Activated CD4-positive, CD25-positive, alpha-beta regulatory T cell treated with anti-CD3 and anti-CD28 coated beads, Interleukin-2, amount 50 U/mL, for 16 hours (primary cell): ENCODE results near the gene ATP5MC3.

Experiments
- DNase-seq: peaks from one replicate; pipeline ENCODE4 v3.0.0-alpha.2; 2020; ENCODE audit warnings: low read depth, low spot score

ATP5MC3 gene

DNA sequence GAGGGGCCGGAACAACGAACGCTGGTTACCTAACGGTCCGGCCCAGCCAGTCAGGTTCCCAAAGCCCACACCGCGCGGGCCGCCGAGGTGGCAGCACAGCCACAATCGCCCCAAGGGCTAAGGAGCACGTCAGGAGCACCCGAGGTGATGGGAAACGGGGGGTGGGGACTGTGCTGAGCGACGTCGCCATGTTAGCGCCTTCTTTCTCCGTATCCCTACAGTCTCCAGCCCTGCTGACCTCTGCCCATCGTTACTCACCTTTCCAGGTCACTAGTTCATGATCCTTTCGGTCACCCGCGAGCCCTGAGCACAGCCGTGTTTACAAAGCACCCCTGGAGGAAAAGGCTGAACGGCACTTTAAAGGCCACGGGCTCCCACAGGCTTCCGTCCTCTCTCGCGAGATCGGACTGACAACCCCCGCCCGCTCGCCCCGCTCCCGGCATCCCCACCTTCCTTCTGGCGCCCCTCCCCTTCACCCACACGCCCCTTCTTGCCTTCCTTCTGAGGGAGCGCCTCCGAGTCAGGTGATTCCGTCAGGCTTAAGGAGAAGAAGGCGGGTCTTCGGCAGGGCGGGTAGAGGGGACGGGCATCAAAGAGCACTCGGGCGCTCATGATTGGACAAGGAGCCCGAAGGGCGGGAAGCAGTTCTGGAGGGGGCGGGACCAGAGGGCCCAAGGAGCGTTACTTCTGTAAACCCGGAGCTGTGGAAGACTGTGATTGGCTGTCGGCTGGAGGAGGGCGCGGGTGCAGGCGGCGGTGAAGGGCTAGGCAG is 13.5 kb downstream of the ATP5MC3 start, which contains the start of gene ATF2:
TSS of gene ATF2 (minus strand) at position 412 of the 772 bp plus-strand sequence. CDS start 31,760 bp downstream, outside the sequence.
- DNase-seq = peak; percentile 96

DNA sequence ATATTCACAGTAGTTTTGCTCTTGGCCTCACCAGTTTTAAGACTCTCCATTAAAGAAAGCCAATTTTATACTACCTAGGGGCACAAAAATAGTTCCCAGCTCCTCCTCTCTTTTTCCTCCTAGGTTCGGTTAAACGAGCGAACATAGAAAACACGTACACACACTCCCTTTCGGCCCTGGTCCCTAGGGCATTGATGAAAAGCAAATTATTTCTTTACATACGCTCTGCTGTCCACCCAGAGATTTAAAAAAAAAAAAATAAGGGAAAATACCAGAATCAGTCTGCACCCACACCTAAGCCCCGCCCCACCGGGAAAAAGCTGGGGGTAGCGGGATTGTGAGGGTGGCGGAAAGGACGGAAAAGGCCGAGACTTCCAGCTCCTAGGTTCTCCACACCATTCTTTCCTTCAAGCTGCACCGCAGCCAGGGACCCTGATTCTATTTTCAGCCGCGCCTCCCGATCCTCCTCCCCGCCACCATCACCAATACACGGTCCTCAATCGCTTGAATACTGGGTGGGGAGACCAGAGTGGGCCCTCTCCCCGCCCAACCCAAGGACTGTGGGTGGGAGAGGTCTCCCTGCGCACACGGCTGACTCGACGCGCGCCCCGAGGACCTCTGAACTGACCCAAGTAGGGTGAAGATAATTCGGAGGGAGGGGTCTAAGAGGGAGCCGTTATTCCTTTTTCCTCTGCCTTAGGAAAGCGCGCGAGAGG is 14.3 kb downstream of the ATP5MC3 start:
- no peak for DNase-seq

DNA sequence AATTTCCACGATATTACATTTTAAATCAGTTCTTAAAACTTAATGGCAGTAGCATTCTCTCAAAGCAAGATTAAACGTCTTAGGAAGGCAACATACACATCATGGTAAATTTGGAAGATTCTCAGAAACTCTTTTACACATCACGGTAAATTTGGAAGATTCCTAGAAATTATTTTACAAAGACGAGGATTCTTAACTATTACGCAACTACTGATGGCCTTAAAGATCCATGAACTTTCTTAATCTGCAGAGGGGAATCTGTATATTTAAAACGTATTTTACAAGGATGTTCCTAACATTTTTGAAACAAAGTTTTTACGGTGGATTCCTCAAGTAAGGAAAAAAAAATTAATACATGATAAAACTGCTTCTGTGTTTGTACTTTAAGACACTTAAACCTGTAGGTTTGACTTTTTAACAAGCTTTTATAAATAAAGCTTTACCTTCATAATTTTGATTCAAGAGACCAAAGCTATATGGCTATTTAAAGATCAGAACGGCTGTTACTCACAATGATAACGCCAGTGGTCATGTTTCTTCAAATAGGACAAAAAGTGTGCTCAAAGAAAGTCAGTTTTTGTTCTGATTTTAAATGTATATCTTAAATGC is 15.2 kb downstream of the ATP5MC3 start:
- DNase-seq = no peak

DNA sequence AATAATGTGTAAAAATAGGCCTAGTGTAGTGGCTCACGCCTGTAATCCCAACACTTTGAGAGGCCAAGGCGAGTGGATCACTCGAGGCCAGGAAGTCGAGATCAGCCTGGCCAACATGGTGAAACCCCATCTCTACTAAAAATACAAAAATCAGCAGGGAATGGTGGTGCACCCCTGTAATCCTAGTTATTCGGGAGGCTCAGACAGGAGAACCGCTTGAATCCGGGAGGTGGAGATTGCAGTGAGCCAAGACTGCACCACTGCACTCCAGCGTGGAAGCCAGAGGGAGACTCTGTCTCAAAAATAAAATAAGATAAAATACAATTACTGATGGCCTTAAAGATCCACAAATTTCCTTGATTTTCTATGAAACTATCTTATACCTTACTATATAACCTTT is 17.3 kb downstream of the ATP5MC3 start:
- DNase-seq = no peak

DNA sequence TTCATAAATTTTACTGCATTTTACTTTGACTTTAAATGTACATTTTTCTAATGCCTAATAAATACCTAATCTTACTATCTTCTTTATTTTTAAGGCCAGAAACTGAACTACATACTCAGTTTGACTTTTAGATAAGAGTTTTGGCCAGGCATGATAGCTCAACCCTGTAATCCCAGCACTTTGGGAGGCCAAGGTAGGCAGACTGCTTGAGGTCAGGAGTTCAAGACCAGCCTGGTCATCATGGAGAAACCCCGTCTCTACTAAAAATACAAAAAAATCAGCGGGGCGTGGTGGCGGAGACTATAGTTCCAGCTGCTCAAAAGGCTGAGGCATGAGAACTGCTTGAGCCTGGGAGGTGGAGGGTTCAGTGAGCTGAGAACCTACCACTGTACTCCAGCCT is 22.6 kb downstream of the ATP5MC3 start:
- no peak for DNase-seq

DNA sequence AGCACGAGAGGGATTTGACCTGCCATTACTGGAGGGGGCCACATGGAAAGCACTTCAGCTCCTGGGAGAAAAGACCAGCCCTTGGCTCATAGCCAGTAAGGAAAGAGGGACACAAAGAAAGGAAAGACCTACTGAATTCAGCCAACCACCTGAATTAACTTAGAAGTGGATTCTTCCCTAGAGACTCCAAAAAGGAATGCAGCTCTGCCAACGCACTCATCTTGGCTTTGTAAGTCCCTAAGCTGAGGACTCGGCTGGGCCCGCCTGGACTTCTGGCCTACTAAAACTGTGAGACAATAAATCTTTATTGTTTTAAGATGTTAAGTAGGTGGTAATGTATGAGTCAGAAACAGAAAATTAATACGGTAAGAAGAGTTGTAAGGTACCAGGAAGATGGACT is 25.0 kb downstream of the ATP5MC3 start:
- DNase-seq = no peak

DNA sequence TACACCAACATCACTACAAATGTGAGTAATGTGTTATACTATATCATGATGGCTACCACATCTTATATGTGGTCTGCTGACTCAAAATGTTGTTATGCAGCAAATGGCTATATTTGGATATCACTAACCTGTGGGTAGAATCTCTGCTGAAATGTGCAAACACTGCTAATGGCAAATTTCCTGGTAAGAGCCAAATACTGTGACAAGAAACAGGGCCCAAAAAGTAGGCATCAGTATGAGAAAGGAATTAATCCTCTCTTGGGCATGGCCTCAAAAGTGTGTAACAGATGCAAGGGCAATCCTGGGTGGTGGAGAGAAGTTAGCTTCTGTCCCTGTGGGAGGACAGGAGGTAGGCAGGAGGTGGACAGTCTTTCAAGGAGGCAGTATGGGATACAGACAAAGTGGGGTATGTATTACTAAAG is 26.8 kb downstream of the ATP5MC3 start:
- DNase-seq = no peak

DNA sequence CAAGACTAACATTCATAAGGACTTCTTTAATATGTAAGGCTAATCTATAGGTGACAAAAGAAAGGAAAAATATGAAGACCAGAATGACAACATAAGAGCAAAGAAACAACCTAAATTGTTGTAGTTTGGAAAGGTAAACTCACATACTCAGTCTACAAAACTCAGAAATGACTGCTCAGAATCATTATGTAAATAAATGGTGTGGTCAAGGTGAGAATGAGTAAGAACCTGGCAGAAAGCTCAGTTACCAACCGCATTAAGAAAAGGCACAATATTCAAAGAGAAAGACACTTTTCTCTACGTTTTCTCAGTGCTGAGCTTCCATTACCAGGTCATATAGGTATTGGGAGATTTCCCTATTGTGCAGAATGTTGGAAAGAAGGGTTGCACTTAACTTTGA is 29.3 kb downstream of the ATP5MC3 start:
- no peak for DNase-seq

DNA sequence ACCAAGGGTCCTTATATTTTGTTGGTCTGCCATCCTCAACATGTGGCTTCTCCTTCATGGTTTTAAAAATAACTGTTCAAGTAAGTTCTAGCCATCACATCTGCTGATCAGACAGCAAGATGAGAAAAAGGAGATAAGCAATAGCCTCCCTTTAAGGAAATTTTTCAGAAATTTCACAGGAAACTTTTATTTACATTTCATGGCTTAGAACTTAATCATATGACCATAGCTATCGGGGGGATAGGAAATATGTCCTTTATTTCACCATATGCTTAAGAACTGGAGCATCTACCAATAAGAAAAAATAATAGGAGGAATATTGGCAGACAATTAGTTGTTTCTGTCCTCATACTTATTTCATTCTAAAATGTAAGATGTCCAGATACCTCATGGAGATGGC is 29.7 kb downstream of the ATP5MC3 start:
- no peak for DNase-seq

DNA sequence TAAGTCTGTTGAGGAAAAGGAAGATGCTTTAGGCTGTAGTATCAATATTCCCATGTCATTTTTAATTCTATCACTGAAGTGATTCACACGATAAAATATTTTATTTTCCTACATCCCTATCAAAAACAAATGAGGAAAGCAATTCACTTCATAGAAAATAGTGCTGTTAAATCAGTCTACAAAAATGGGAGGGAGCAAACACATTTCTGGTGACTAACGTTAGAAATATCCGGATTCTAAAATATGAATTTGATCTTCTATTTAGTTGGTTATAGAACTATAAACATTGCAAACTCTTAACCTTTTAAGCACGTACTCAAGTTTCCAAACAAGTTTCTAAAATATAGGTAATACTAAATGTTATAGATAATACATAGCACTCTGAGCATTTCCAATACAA is 34.3 kb downstream of the ATP5MC3 start:
- no peak for DNase-seq

DNA sequence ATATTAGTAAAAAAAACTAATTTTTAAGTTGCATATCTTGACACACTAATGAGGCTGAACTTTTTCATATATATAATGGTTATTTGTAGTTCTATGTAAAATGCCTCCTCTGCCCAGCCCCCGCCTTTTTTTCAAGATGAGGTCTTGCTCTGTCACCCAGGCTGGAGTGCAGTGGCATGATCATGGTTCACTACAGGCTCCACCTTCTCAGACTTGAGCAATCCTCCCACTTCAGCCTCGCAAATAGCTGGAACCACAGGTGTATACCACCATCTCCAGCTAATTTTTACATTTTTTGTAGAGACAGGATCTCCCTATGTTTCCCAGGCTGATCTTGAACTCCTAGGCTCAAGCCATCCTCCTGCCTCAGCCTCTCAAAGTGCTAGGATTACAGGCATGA is 37.8 kb downstream of the ATP5MC3 start:
- no peak for DNase-seq

DNA sequence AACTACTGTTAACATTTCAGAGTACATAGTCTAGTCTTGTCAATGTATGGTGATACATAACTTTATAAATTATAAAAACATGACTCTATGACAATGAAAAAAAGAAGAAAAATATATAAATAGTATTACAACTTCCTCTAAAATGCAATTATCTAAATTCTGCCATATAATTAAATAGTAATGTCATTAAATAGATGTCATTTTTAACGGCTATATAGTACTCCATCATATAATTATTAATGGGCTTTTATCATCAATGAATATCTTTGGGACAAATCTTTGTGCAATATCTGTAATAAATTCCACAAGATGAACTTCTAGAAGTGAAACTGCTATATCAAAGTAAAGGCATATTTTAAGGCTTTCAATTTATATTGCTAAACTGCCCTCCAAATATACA is 38.3 kb downstream of the ATP5MC3 start:
- no peak for DNase-seq

DNA sequence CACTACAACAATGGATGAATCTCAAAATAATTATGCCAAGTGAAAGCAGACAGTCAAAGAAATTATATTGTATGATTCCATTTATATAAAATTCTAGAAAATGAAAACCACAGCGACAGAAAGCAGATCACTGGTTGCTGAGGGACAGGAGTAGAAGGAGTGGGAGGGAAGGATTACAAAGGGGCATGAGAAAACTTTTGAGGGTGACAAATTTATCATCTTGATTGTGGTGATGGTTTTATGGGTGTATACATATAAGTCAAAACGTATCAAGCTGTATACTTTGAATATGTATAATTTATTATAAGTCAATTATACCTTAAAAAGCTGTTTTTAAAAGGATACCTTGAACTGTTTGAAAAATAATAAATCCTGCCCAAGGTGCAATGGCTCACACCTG is 41.2 kb downstream of the ATP5MC3 start:
- DNase-seq = no peak

DNA sequence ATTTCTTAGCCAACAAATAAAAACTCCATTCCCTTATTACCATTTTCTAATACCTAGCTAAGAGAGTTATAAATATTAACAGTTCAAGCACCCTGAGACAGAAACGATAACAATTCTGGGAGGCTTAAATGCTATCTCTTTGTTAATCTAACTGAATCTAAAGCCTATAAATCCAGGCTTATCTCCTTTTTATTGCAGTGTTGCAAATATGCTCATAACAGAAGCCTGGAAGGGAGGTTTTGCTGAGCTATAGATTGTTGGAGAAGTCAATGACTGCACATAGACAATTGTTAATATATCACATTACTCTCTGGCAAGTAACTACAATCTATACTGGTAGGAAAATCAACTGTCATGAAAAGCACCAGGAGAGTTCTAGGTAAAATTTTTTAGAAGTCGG is 43.7 kb downstream of the ATP5MC3 start:
- DNase-seq = no peak

DNA sequence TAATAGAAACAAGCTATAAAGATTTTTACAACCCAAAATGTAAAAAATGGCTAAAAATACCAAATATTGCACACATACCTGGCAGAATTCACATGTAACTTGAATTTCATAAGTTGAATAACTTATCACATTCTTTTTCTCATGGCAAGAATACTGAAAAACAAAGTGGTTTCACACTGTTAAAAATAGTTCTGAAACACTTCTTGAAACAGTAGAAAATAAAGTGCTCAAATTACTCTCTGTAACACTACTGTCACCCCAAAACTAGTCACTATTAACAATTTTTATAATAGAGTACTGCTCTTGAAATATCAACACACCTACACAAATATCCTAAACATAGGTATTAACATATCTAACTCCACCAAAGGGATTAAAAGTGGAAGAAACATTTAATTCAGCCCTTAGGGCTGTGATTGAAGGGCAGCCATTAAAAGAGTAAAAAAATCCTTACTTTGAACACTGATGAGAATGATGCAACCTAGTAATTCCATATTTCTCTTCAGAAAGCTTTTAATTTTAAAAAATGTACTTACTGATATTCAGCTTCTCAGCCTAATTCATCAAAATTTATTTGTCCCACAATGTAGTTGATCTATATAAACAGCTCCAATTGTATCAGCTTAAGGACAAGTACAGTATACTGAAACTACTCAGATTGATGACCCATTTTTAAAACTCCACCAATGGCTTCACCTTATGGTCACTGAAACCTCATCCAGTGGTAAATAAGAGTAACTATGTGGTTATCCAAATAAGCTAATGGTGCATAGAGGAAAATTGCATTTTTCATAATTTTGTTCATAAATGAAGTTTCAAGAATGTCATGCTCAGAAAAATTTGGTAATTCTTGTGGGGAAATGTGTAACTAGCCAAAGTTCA is 44.9 kb downstream of the ATP5MC3 start:
- no peak for DNase-seq

DNA sequence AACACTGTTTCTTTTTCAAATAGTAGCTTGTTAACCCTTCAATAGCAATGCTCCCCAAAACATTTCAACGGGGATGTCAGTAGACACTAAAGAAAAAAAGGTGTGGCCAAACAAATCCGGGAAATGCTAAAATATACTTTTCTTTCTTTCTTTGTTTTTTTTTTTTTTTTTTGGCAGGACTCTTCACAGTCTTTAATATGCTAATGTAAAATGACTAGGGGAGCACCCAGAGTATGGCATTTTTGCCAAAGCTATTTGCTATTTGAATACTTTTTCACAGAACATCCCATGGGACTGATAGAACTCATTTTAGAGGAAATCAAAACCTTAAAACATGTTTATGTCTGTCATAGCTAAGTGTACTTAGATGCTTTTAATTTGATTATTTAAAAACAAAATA is 45.6 kb downstream of the ATP5MC3 start:
- DNase-seq = no peak

DNA sequence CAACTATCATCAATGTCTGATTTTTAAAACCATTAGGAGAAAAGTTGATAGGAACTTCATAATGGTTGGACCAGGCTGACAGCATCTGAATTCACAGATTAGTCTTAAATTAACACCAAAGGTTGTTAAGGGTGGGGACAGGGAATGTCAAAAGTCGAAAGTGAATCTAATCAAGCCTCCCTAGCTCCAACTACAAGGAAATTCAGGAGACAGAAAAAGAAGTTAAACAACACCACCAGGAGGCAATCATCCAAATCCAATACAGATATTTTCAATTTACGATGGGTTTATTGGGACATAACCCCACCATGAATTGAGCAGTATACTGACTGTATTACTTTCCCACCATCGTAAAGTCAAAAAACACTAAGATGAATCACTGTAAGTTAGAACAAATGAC is 46.3 kb downstream of the ATP5MC3 start:
- no peak for DNase-seq

DNA sequence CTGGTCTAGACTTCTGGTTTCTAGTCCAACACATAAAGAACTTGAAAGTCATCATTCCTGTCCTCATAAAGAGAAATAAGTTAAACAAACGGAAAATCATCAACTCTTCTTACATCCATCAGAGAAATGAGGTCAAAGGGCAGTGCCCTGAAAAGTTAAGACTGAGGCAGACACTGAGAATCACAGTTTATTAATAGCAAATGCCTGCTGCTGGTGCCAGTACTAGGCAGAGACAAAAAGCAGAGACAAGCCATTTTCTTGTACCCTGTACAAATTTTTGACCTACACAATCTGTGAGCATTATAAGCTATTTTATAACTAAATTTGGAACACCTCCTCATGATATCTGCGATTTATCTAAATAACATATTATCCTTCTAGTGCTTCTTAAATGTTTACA is 50.3 kb downstream of the ATP5MC3 start:
- no peak for DNase-seq

DNA sequence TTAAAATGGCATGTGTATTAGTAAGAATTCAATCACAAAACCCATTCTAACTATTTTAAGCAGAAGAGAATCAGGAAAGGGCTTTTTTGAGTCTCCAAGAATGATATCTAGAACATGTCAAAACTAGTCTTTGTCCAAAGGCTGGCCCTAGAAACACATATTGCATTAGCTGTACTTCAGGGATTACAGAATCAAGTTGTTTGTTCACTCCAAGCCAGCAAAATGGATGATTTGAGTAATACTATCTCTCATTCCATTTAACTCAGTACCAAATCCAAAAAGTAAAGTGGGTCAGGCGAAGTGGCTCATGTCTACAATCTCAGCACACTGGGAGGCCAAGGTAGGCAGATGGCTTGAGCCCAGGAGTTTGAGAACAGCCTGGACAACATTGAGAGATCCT is 54.8 kb downstream of the ATP5MC3 start:
- no peak for DNase-seq
